Osteocyte (in vitro differentiated cells): ENCODE measurements around the gene SGTA. TPM values are rescaled to one million over a fixed set of nuclear protein-coding genes. Genes with fewer than 3 reads are reported as not detected.

ENCODE experiments used
- DNase-seq: peaks from one replicate; pipeline ENCODE4 v3.0.0; 2021; ENCODE audit warnings: mixed read lengths; ENCODE audit not compliant: unreplicated experiment; ENCODE audit errors: extremely low spot score
- H3K27ac Mint-ChIP-seq: one replicate; pipeline ENCODE4 v1.8.0; 2021; ENCODE audit warnings: mild to moderate bottlenecking, mixed read lengths; ENCODE audit not compliant: unreplicated experiment
- H3K27me3 Mint-ChIP-seq: one replicate; pipeline ENCODE4 v1.8.0; 2021; ENCODE audit warnings: mixed read lengths; ENCODE audit not compliant: unreplicated experiment
- H3K36me3 Mint-ChIP-seq: one replicate; pipeline ENCODE4 v1.8.0; 2021; ENCODE audit warnings: mixed read lengths; ENCODE audit not compliant: unreplicated experiment
- H3K4me1 Mint-ChIP-seq: one replicate; pipeline ENCODE4 v1.8.0; 2021; ENCODE audit warnings: mixed read lengths; ENCODE audit not compliant: unreplicated experiment
- H3K4me3 Mint-ChIP-seq: one replicate; pipeline ENCODE4 v1.8.0; 2021; ENCODE audit warnings: mild to moderate bottlenecking, moderate library complexity, mixed read lengths; ENCODE audit not compliant: unreplicated experiment
- H3K9me3 Mint-ChIP-seq: one replicate; pipeline ENCODE4 v1.8.0; 2021; ENCODE audit warnings: mixed read lengths; ENCODE audit not compliant: unreplicated experiment
- total RNA-seq: library from RNA; stranded (reverse); gene quantifications from 2 replicates; pipeline ENCODE4 v1.2.1, GENCODE V29; 2021
- TF ChIP-seq, protein P1 (sequence below): fragments of 200-600 bp; sonication (generic); IDR thresholded peaks from 2 replicates; pipeline ENCODE4 v1.5.0; 2021; ENCODE audit warnings: antibody characterized with exemption, mild to moderate bottlenecking, moderate library complexity

SGTA gene
- total RNA-seq, 1 donor from 2014 or later: 53.2 TPM

DNA sequence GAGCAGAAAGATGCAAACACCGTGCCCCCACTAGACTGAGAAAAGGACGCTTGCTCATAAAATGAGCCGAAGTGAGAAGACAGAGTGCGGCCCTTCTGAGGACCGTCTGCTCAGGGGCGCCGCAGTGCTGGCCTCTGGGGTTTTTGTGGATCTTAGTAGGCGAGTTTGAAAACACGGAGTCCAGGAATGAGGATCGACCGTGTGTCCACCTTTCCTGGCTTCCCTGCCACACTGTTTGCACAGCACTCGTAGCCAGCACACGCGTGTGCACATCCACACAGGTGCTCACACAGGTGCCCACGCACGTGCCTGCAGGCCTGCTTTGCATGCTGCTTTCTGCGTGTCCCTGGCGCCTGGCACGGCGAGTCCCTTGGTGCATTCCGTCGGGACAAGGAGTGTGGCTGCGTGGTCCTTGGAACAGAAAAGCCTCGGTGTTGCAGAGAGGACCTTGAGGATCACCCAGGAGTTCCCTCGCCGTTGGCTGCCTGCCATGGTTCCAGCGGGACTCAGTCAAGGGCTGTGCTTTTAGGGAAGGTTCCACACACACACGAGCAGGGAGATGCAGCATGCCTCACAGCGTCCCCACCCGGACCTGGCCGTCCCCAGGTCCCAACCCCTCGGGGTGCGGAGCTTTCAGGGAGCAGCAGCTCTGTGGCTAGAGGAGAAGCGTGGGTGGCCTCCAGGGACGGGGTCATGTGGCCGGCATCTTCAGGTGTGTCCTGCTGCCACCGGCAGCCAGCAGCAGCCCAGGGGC is 26.5 kb upstream of the SGTA start:
- DNase-seq: no peak
- H3K4me1 Mint-ChIP-seq: no peaks in the 10 kb centered on the region
- TF ChIP-seq, protein P1, sequence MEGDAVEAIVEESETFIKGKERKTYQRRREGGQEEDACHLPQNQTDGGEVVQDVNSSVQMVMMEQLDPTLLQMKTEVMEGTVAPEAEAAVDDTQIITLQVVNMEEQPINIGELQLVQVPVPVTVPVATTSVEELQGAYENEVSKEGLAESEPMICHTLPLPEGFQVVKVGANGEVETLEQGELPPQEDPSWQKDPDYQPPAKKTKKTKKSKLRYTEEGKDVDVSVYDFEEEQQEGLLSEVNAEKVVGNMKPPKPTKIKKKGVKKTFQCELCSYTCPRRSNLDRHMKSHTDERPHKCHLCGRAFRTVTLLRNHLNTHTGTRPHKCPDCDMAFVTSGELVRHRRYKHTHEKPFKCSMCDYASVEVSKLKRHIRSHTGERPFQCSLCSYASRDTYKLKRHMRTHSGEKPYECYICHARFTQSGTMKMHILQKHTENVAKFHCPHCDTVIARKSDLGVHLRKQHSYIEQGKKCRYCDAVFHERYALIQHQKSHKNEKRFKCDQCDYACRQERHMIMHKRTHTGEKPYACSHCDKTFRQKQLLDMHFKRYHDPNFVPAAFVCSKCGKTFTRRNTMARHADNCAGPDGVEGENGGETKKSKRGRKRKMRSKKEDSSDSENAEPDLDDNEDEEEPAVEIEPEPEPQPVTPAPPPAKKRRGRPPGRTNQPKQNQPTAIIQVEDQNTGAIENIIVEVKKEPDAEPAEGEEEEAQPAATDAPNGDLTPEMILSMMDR: no peak
- H3K4me3 Mint-ChIP-seq: no peak overlapping the region
- peaks cover 3% of the 10 kb centered on the region for H3K36me3 Mint-ChIP-seq
- no peak overlapping the region for H3K27ac Mint-ChIP-seq
- H3K9me3 Mint-ChIP-seq: no peaks in the 10 kb centered on the region
- no peaks in the 10 kb centered on the region for H3K27me3 Mint-ChIP-seq

DNA sequence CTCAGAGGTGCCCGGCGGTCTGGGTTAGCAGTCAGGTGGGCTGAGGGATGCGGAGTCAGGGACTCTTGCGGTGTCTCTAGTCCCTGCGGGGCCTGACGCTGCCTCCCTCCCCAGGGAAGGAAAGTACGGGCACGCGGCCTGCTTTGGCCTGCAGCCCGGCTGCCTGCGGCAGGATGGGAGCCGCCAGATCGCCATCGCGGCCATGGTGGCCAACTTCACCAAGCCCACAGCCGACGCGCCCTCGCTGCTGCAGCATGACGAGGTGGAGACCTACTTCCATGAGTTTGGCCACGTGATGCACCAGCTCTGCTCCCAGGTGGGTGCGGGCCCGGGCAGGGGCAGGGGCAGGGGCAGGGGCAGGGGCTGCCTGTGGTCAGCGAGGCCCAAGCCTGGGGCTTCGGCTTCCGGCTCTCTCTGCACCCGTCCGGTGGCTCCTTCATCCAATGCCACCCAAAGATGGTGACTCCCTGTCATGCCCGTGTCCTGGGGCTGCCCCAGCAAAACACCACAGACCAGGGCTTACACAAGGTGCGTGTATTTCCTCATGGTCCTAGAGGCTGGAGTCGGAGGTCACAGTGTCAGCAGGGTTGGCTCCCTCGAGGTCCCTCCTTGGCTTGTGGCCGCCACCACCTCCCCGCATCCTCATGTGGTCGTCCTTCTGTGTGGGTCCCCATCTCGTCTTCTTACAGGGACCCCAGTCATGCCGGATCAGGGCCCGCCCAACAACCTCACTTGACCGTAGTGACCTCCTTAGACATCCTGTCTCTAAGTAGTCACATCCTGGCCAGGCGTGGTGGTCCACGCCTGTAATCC is 25.3 kb upstream of the SGTA start:
- H3K9me3 Mint-ChIP-seq: no peaks in the 10 kb centered on the region
- peaks cover 5% of the 10 kb centered on the region for H3K36me3 Mint-ChIP-seq
- no peak overlapping the region for H3K4me3 Mint-ChIP-seq
- peak; percentile 81 for DNase-seq
- no peaks in the 10 kb centered on the region for H3K4me1 Mint-ChIP-seq
- TF ChIP-seq, protein P1: no peak
- no peaks in the 10 kb centered on the region for H3K27me3 Mint-ChIP-seq
- H3K27ac Mint-ChIP-seq: no peak overlapping the region

DNA sequence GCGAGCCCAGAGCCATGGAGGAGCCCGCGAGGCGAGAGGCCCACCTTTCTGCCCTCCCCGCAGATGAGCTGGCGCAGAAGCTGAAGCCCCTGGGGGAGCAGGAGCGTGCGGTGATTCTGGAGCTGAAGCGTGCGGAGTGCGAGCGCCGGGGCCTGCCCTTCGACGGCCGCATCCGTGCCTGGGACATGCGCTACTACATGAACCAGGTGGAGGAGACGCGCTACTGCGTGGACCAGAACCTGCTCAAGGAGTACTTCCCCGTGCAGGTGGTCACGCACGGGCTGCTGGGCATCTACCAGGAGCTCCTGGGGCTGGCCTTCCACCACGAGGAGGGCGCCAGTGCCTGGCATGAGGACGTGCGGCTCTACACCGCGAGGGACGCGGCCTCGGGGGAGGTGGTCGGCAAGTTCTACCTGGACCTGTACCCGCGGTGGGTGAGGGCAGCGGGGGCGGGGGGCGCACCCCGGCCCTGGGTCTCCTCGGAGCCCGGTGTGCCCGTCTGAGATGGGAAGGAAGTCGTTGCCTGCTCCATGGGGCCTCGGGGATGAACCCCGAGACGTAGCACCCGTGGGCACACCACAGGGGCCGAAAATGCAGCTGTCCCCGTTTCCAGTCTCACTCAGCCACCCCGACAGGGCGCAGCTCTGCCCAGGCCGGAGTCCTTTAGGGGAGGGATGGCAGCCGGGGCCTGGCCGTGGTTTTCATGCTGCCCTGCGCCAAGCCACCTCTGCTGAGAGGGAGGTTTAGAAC is 24.5 kb upstream of the SGTA start:
- no peak overlapping the region for H3K27ac Mint-ChIP-seq
- H3K36me3 Mint-ChIP-seq: peaks cover 7% of the 10 kb centered on the region
- no peaks in the 10 kb centered on the region for H3K27me3 Mint-ChIP-seq
- H3K4me3 Mint-ChIP-seq: no peak overlapping the region
- TF ChIP-seq, protein P1: no peak
- no peaks in the 10 kb centered on the region for H3K9me3 Mint-ChIP-seq
- peak; percentile 84 for DNase-seq
- H3K4me1 Mint-ChIP-seq: no peaks in the 10 kb centered on the region

DNA sequence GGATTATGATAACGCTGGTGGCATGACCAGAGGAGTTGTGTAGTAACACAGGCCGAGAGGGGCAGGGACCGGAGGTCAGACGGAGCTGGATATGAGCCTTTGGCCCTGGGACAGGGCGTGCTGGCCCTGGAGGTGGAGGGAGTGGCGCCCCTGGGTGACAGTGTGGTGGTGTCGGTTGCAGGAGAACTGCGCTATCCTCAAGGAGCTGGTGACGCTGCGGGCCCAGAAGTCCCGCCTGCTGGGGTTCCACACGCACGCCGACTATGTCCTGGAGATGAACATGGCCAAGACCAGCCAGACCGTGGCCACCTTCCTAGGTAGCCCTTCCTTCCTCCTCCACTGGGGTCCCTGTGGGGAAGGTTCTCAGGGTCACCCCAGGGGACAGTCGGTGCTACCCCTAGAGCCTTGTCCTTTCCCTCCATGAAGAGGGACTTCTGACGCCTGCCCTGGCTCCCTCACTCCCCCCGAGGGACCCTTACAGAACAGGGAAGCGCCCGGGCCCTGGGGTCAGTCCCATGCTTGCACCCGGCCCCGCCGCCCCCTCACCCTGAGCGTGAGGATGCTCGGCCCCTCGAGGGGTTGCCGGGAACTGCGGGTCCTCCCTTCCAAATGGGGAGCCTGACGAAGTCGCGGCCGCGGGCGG is 23.8 kb upstream of the SGTA start:
- H3K27me3 Mint-ChIP-seq: no peaks in the 10 kb centered on the region
- no peak overlapping the region for H3K4me3 Mint-ChIP-seq
- no peaks in the 10 kb centered on the region for H3K4me1 Mint-ChIP-seq
- peak; percentile 83 for DNase-seq
- H3K36me3 Mint-ChIP-seq: peaks cover 9% of the 10 kb centered on the region
- H3K9me3 Mint-ChIP-seq: no peaks in the 10 kb centered on the region
- TF ChIP-seq, protein P1: no peak
- no peak overlapping the region for H3K27ac Mint-ChIP-seq
